Panc1 (cell line): ENCODE data around the gene CACNA1A. TPM values are rescaled to one million over a fixed set of nuclear protein-coding genes. Genes with fewer than 3 reads are reported as not detected.

Experiments used
- ATAC-seq: fragments of 200-7000 bp; cut with Tn5 transposase; 2 replicates; pipeline ENCODE4 v1.9.1; 2020; ENCODE audit warnings: mild to moderate bottlenecking, moderate library complexity
- BruUV-seq: library from RNA; stranded (reverse); fragments of 400-500 nt; replicated peaks from 2 replicates; lab custom pipeline; 2021; lab: Mats Ljungman, UMichigan
- CTCF ChIA-PET: fragments of 300-600 bp; sonication (Branson Sonifier 250); formaldehyde crosslinking; loops from one replicate; lab custom pipeline; 2022; ENCODE audit warnings: antibody characterized with exemption; lab: Charles Lee
- POLR2A ChIA-PET: fragments of 300-600 bp; sonication (Branson Sonifier 250); formaldehyde crosslinking; loops from one replicate; lab custom pipeline; 2022; ENCODE audit warnings: antibody characterized with exemption; lab: Charles Lee
- DNase-seq: peaks from one replicate; pipeline ENCODE4 v3.0.0-alpha.2; 2010; ENCODE audit warnings: low read depth, low spot score
- H3K27ac ChIP-seq: 2 replicates; pipeline ENCODE4 v1.5.1; 2011; ENCODE audit warnings: mild to moderate bottlenecking, low read length, inconsistent platforms
- H3K27me3 ChIP-seq: fragments of 200-500 bp; sonication (Bioruptor generic); 2 replicates; pipeline ENCODE4 v1.6.0; 2014; ENCODE audit warnings: low read length, inconsistent platforms; ENCODE audit not compliant: control insufficient read depth, insufficient read depth
- H3K36me3 ChIP-seq: fragments of 200-500 bp; sonication (Bioruptor generic); 2 replicates; pipeline ENCODE4 v1.5.1; 2014; ENCODE audit warnings: inconsistent platforms, mild to moderate bottlenecking, low read length, moderate library complexity; ENCODE audit not compliant: control insufficient read depth, insufficient read depth
- H3K4me1 ChIP-seq: 2 replicates; pipeline ENCODE4 v1.5.1; 2011; ENCODE audit warnings: inconsistent platforms, mild to moderate bottlenecking, low read length, moderate library complexity; ENCODE audit not compliant: control insufficient read depth, insufficient read depth
- H3K4me3 ChIP-seq, 2 experiments: 2 replicates each; pipeline ENCODE4 v1.5.1; 2011 to 2012; ENCODE audit warnings: low read depth in 2 of 2, low read length in 2 of 2, mild to moderate bottlenecking in 2 of 2, inconsistent platforms in 1 of 2, moderate library complexity in 1 of 2
- H3K9me3 ChIP-seq: fragments of 200-500 bp; sonication (Bioruptor generic); 2 replicates; pipeline ENCODE4 v1.5.1; 2014; ENCODE audit warnings: low read depth, mild to moderate bottlenecking, inconsistent platforms, low read length, moderate library complexity; ENCODE audit not compliant: control insufficient read depth, insufficient read depth
- POLR2AphosphoS5 ChIP-seq: IDR thresholded peaks from 2 replicates; pipeline ENCODE4 v1.6.1; 2012; ENCODE audit warnings: mild to moderate bottlenecking, low read depth, low read length, moderate library complexity
- SIN3A ChIP-seq: IDR thresholded peaks from 2 replicates; pipeline ENCODE4 v1.6.1; 2012; ENCODE audit warnings: low read depth, mild to moderate bottlenecking, low read length, moderate library complexity, borderline replicate concordance; ENCODE audit not compliant: insufficient read depth
- TCF7L2 ChIP-seq: IDR thresholded peaks from 2 replicates; pipeline ENCODE4 v1.6.1; 2011; ENCODE audit warnings: mild to moderate bottlenecking, low read depth, low read length, inconsistent platforms
- in situ Hi-C: cut with HindIII; loops from 2 replicates; pipeline ENCODE4 v1.10.0; 2016; ENCODE audit warnings: low sequenced_read_pairs, low pct_unique_long_range_greater_than_20kb
- intact Hi-C: fragments of 100-400 bp; cut with micrococcal nuclease; formaldehyde crosslinking; loops from one replicate; pipeline ENCODE4 v1.10.0; 2022; ENCODE audit not compliant: unreplicated experiment
- total RNA-seq: library from RNA; stranded (reverse); gene quantifications from one replicate; pipeline ENCODE4 v1.2.1, GENCODE V29; 2021; ENCODE audit not compliant: unreplicated experiment
- TF ChIP-seq, protein P1 (sequence below): fragments of 450-650 bp; IDR thresholded peaks from 2 replicates; pipeline ENCODE4 v1.5.1; 2017; ENCODE audit warnings: mild to moderate bottlenecking
- TF ChIP-seq, protein P2 (sequence below), 2 experiments: IDR thresholded peaks; 2 replicates each; pipeline ENCODE4 v1.6.1; 2011 to 2012; ENCODE audit warnings: low read depth in 2 of 2, control low read depth in 1 of 2, low read length in 1 of 2, mild to moderate bottlenecking in 1 of 2, moderate library complexity in 1 of 2; ENCODE audit not compliant: insufficient read depth in 1 of 2

The CACNA1A gene
- total RNA-seq, 1 experiment from 2014 or later, result 0.51 TPM

DNA sequence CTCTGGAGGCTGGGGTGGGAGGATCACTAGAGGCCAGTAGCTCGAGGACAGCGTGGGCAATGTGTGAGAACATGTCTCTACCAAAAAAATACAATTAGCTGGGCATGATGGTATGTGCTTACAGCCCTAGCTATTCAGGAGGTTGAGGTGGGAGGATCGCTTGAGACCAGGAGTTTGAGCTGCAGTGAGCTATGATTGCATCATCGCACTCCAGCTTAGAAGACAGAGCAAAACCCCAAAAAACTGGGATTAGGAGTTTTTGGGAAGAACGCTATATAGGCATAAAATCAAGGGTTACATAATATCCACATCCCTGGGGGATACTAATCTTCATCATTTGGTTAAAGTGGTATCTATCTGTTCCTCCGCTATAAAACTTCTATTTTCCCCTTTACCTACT lies 155.5 kb downstream of the CACNA1A start:
- H3K9me3 ChIP-seq, result no peaks in the 10 kb centered on the region
- ATAC-seq (no peak), DNase-seq (no peak)
- H3K4me3 ChIP-seq, result no peak overlapping the region
- no peaks in the 10 kb centered on the region for H3K36me3 ChIP-seq
- TF ChIP-seq SIN3A (no peak), TCF7L2 (no peak), POLR2AphosphoS5 (no peak)
- TF ChIP-seq, protein P1, sequence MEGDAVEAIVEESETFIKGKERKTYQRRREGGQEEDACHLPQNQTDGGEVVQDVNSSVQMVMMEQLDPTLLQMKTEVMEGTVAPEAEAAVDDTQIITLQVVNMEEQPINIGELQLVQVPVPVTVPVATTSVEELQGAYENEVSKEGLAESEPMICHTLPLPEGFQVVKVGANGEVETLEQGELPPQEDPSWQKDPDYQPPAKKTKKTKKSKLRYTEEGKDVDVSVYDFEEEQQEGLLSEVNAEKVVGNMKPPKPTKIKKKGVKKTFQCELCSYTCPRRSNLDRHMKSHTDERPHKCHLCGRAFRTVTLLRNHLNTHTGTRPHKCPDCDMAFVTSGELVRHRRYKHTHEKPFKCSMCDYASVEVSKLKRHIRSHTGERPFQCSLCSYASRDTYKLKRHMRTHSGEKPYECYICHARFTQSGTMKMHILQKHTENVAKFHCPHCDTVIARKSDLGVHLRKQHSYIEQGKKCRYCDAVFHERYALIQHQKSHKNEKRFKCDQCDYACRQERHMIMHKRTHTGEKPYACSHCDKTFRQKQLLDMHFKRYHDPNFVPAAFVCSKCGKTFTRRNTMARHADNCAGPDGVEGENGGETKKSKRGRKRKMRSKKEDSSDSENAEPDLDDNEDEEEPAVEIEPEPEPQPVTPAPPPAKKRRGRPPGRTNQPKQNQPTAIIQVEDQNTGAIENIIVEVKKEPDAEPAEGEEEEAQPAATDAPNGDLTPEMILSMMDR, result no peak
- TF ChIP-seq, protein P2, sequence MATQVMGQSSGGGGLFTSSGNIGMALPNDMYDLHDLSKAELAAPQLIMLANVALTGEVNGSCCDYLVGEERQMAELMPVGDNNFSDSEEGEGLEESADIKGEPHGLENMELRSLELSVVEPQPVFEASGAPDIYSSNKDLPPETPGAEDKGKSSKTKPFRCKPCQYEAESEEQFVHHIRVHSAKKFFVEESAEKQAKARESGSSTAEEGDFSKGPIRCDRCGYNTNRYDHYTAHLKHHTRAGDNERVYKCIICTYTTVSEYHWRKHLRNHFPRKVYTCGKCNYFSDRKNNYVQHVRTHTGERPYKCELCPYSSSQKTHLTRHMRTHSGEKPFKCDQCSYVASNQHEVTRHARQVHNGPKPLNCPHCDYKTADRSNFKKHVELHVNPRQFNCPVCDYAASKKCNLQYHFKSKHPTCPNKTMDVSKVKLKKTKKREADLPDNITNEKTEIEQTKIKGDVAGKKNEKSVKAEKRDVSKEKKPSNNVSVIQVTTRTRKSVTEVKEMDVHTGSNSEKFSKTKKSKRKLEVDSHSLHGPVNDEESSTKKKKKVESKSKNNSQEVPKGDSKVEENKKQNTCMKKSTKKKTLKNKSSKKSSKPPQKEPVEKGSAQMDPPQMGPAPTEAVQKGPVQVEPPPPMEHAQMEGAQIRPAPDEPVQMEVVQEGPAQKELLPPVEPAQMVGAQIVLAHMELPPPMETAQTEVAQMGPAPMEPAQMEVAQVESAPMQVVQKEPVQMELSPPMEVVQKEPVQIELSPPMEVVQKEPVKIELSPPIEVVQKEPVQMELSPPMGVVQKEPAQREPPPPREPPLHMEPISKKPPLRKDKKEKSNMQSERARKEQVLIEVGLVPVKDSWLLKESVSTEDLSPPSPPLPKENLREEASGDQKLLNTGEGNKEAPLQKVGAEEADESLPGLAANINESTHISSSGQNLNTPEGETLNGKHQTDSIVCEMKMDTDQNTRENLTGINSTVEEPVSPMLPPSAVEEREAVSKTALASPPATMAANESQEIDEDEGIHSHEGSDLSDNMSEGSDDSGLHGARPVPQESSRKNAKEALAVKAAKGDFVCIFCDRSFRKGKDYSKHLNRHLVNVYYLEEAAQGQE (IDR thresholded peaks at IDR 0.05; ENCODE audit: insufficient read depth in 1 of 2, low read depth in 2 of 2, low read length in 1 of 2), result no peak
- CTCF ChIA-PET, result no interaction called here
- no peak overlapping the region for H3K27ac ChIP-seq
- intact Hi-C loops (no loop called here), in situ Hi-C loops (no loop called here)
- H3K27me3 ChIP-seq, result no peaks in the 10 kb centered on the region; the same call in 1 of the 2 replicates
- no peaks in the 10 kb centered on the region for H3K4me1 ChIP-seq
- POLR2A ChIA-PET, result no interaction called here
- no TSS peak for BruUV-seq

DNA sequence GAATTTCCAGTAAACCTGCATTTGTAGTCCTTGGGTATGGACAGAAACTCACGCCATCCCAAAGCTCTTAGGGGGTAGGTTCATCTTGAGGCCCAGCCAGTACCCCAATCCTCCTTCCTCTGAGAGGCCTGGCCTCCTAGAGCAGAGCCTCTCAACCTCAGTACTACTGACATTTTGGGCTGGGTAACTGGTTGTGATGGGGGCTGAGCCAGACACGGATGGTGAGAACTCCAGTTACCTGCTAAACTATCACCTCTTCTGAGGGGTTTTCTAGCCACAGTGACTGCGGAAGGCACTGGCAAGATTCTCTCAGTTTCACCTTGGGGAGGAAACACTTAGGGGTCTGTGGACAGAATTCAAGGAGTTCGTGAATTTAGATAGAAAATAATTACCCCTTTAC lies 156.2 kb downstream of the CACNA1A start:
- Histone ChIP-seq H3K27ac (no peak overlapping the region), H3K27me3 (no peaks in the 10 kb centered on the region; the same call in 1 of the 2 replicates), H3K9me3 (no peaks in the 10 kb centered on the region), H3K36me3 (no peaks in the 10 kb centered on the region), H3K4me1 (no peaks in the 10 kb centered on the region), H3K4me3 (no peak overlapping the region)
- ChIA-PET POLR2A (no interaction called here), CTCF (no interaction called here)
- in situ Hi-C loops, result no loop called here
- TF ChIP-seq SIN3A (no peak), TCF7L2 (no peak), POLR2AphosphoS5 (no peak)
- TF ChIP-seq, protein P2 (IDR thresholded peaks at IDR 0.05; ENCODE audit: insufficient read depth in 1 of 2, low read depth in 2 of 2, low read length in 1 of 2), result no peak
- TF ChIP-seq, protein P1, result no peak
- ATAC-seq (no peak), DNase-seq (no peak)
- intact Hi-C loops, result no loop called here
- no TSS peak for BruUV-seq
